Gastroesophageal sphincter (tissue), 4 donors: ENCODE data around the gene DOCK6. TPM values are rescaled to one million over a fixed set of nuclear protein-coding genes. Genes with fewer than 3 reads are reported as not detected.
A peak's percentile ranks its signal among the peaks of the same experiment; 100 is the strongest.

Source experiments
- ATAC-seq: fragments of 150-250 bp; one replicate; pipeline ENCODE4 v1.9.1; 2016; ENCODE audit warnings: mild to moderate bottlenecking, moderate library complexity
- H3K27ac ChIP-seq, 4 donors: fragments of 200-600 bp; sonication (generic) in 3 of 4; 1 replicate in 3 of 4; 2 replicates in 1 of 4; pipeline ENCODE4 v1.5.1; 2016 to 2019
- H3K27me3 ChIP-seq: fragments of 200-600 bp; sonication (generic); one replicate; pipeline ENCODE4 v1.5.1; 2019
- H3K36me3 ChIP-seq, 2 donors: fragments of 200-600 bp; sonication (generic); one replicate each; pipeline ENCODE4 v1.5.1; 2019; ENCODE audit warnings: control low read depth in 1 of 2
- H3K4me1 ChIP-seq, 3 donors: fragments of 200-600 bp; sonication (generic); 1 replicate in 2 of 3; 2 replicates in 1 of 3; pipeline ENCODE4 v1.5.1; 2016 to 2019; ENCODE audit warnings: control low read depth in 2 of 3
- H3K4me3 ChIP-seq, 2 donors: fragments of 200-600 bp; sonication (generic); one replicate each; pipeline ENCODE4 v1.5.1; 2019; ENCODE audit warnings: mild to moderate bottlenecking in 1 of 2, moderate library complexity in 1 of 2
- H3K9me3 ChIP-seq, 3 donors: fragments of 200-600 bp; sonication (generic); one replicate each; pipeline ENCODE4 v1.5.1; 2017 to 2019; ENCODE audit warnings: control low read depth in 2 of 3
- CTCF ChIP-seq, 4 experiments: fragments of 200-600 bp in 2 of 4; fragments of 450-650 bp in 2 of 4; sonication (generic) in 1 of 4; IDR thresholded peaks; one replicate each; pipeline ENCODE4 v1.5.1; 2017 to 2019; ENCODE audit warnings: antibody characterized with exemption in 4 of 4, mild to moderate bottlenecking in 2 of 4, moderate library complexity in 2 of 4
- EP300 ChIP-seq: sonication (generic); formaldehyde crosslinking; IDR thresholded peaks from one replicate; pipeline ENCODE4 v1.6.1; 2017; ENCODE audit warnings: antibody characterized with exemption, mild to moderate bottlenecking
- POLR2A ChIP-seq, 2 donors: fragments of 450-650 bp; IDR thresholded peaks; one replicate each; pipeline ENCODE4 v1.6.1; 2017; ENCODE audit warnings: antibody characterized with exemption in 2 of 2, mild to moderate bottlenecking in 2 of 2, moderate library complexity in 1 of 2
- POLR2AphosphoS5 ChIP-seq: sonication (generic); formaldehyde crosslinking; IDR thresholded peaks from one replicate; pipeline ENCODE4 v1.6.1; 2017; ENCODE audit warnings: antibody characterized with exemption
- WGBS, 2 donors: methylation state at CpG; one replicate each; pipeline ENCODE4 v1.1.5; 2018; ENCODE audit warnings: low coverage in 1 of 2; 5-methylcytosine and 5-hydroxymethylcytosine counted together
- total RNA-seq, 4 donors: library from RNA; depleted of rRNA; stranded (reverse); fragments of >200 nt; gene quantifications; one replicate each; pipeline ENCODE4 v1.1.0, GENCODE V29; 2016

DOCK6 gene
- total RNA-seq, 4 donors from 2014 or later: 18.5 to 43.1 (median 29.1) TPM

GRCh38 chr19:11261431-11261970 lies 823 bp downstream of the DOCK6 start:
- Histone ChIP-seq H3K27me3 (no peaks in the 10 kb centered on the region), H3K36me3 (no peaks in the 10 kb centered on the region), H3K27ac (peak overlapping the region in 3 of 4 donors; percentile 82 to 93 (median 83)), H3K4me3 (peak overlapping the region; percentile 87 to 97), H3K9me3 (no peaks in the 10 kb centered on the region), H3K4me1 (peaks cover 0 to 26% (median 4%) of the 10 kb centered on the region in 3 donors)
- ATAC-seq: no peak
- WGBS, 2 donors: 31% methylated on average over 10 of the region's 18 CpGs; no CpG with 5 or more reads in 1 of the 2 donors
- TF ChIP-seq EP300 (no peak), POLR2AphosphoS5 (no peak), CTCF (IDR thresholded peaks at IDR 0.05) (no peak), POLR2A (IDR thresholded peaks at IDR 0.05) (no peak)

- ATAC-seq: no peak
- no peaks in the 10 kb centered on the region for H3K36me3 ChIP-seq
- H3K4me1 ChIP-seq: peaks cover 0 to 31% (median 4%) of the 10 kb centered on the region in 3 donors
- peak overlapping the region in 1 of 2 donors; percentile 97 for H3K4me3 ChIP-seq
- H3K27me3 ChIP-seq: no peaks in the 10 kb centered on the region
- TF ChIP-seq POLR2AphosphoS5 (no peak), CTCF (IDR thresholded peaks at IDR 0.05) (no peak), POLR2A (IDR thresholded peaks at IDR 0.05) (no peak), EP300 (no peak)
- WGBS, 2 donors: 73 to 85% methylated on average over 4 to 5 of the region's 5 CpGs
- peak overlapping the region in 3 of 4 donors; percentile 82 to 93 (median 83) for H3K27ac ChIP-seq
- H3K9me3 ChIP-seq: no peaks in the 10 kb centered on the region
These were observed 1.3 kb downstream of the DOCK6 start for GRCh38 chr19:11260996-11261395.

GRCh38 chr19:11257846-11258380 lies 4.4 kb downstream of the DOCK6 start:
- H3K27me3 ChIP-seq: no peaks in the 10 kb centered on the region
- no peak overlapping the region for H3K4me3 ChIP-seq
- ATAC-seq: no peak
- TF ChIP-seq POLR2AphosphoS5 (no peak), POLR2A (IDR thresholded peaks at IDR 0.05) (no peak), CTCF (IDR thresholded peaks at IDR 0.05) (no peak), EP300 (no peak)
- H3K27ac ChIP-seq: no peak overlapping the region
- peaks cover 0 to 8% of the 10 kb centered on the region in 2 donors for H3K36me3 ChIP-seq
- H3K9me3 ChIP-seq: no peaks in the 10 kb centered on the region
- 86 to 100% methylated on average over 1 to 3 of the region's 3 CpGs for WGBS, 2 donors
- H3K4me1 ChIP-seq: peaks cover 0 to 42% (median 4%) of the 10 kb centered on the region in 3 donors

GRCh38 chr19:11256189-11256588 lies 6.1 kb downstream of the DOCK6 start:
- peaks cover 0 to 39% (median 0%) of the 10 kb centered on the region in 3 donors for H3K4me1 ChIP-seq
- no peaks in the 10 kb centered on the region for H3K9me3 ChIP-seq
- peak overlapping the region in 2 of 4 donors; percentile 53 to 58 for H3K27ac ChIP-seq
- H3K36me3 ChIP-seq: peaks cover 0 to 25% of the 10 kb centered on the region in 2 donors
- 8 to 38% methylated on average over 2 to 3 of the region's 7 CpGs for WGBS, 2 donors
- TF ChIP-seq EP300: no peak
- no peak for TF ChIP-seq CTCF (IDR thresholded peaks at IDR 0.05)
- no peak for TF ChIP-seq POLR2A (IDR thresholded peaks at IDR 0.05)
- no peak for TF ChIP-seq POLR2AphosphoS5
- H3K4me3 ChIP-seq: no peak overlapping the region
- peak; percentile 49 for ATAC-seq
- no peaks in the 10 kb centered on the region for H3K27me3 ChIP-seq

- Histone ChIP-seq H3K27me3 (no peaks in the 10 kb centered on the region), H3K4me3 (no peak overlapping the region), H3K36me3 (peaks cover 0 to 40% of the 10 kb centered on the region in 2 donors), H3K9me3 (no peaks in the 10 kb centered on the region), H3K4me1 (peaks cover 0 to 37% (median 0%) of the 10 kb centered on the region in 3 donors), H3K27ac (peak overlapping the region in 1 of 4 donors; percentile 61)
- ATAC-seq: no peak
- 96 to 100% methylated on average over 1 to 5 of the region's 5 CpGs for WGBS, 2 donors
- TF ChIP-seq POLR2A (IDR thresholded peaks at IDR 0.05) (no peak), EP300 (no peak), POLR2AphosphoS5 (no peak), CTCF (IDR thresholded peaks at IDR 0.05) (no peak)
These were observed 7.7 kb downstream of the DOCK6 start for GRCh38 chr19:11254666-11255065.
